NOMO-1 treated with DMSO at 0.1 percent for 48 hours (cell line): ENCODE results near the gene PFDN1.

ENCODE experiments used
- DNase-seq: peaks from one replicate; lab custom pipeline; 2025; ENCODE audit not compliant: unreplicated experiment; lab: John Stamatoyannopoulos, UW

PFDN1 gene

GRCh38 chr5:140329739-140330481 is 27.0 kb upstream of the PFDN1 start:
- no peak for DNase-seq

DNA sequence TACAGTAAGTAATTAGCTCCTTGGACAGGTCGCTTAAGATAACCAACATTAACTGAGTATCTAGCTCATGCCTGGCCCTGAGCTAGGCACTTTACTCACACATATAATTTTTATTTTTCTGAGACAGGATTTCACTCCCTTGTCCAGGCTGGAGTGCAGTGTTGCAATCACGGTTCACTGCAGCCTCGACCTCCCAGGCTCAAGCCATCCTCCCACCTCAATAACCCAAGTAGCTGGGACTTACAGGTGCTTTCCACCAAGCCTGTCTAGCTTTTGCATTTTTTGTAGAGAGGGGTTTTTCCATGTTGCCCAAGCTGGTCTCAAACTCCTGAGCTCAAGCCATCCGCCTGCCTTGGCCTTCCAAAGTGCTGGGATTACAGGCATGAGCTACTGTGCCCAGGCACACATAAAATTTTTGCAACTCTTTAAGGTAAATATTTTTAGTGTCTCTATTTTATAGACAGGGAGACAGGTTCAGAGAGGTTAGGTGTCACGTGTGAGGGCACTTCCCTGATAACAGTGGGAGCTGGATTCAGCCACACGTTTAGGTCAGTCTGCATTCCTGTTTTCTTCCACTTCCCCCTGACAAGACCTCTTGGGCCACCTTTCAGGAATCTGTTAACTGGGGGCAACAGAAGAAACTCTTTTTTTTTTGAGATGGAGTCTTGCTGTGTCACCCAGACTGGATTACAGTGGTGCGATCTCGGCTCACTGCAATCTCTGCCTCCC is 25.3 kb upstream of the PFDN1 start:
- no peak for DNase-seq

GRCh38 chr5:140327589-140327988 is 24.7 kb upstream of the PFDN1 start:
- no peak for DNase-seq

- no peak for DNase-seq
These were observed 22.6 kb upstream of the PFDN1 start for GRCh38 chr5:140325486-140325885.

DNA sequence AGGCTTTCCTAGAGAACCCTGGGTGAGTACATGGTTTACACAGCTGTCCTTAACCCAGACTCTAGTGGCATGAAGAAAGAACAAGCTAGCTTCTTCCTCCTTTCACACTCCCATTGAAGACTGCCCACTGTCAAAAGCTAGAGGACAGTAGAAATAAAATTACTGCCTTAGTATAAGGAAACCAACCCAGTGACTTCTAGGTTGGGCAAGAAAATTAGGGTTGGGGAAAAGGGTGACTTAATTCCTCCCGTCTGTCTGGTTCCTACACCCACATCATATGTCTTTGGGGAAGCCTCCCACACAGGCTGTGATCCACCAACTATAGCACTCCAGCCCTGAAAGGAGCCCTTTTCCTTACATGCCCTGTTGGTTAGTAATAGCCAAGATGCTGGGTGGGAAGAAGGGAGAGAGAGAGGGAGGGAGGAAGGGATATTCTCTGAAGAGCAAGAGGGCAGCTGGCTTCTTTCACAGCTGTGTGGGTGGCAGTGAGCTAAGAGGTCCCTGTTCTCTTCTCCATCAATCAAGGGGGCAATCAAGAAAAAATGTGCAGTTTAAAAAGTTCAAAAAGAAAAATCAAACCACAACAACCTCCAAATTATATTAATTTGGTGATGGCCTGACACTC is 21.8 kb upstream of the PFDN1 start:
- DNase-seq, result peak; percentile 58

GRCh38 chr5:140324041-140324600 is 21.2 kb upstream of the PFDN1 start:
- no peak for DNase-seq

DNA sequence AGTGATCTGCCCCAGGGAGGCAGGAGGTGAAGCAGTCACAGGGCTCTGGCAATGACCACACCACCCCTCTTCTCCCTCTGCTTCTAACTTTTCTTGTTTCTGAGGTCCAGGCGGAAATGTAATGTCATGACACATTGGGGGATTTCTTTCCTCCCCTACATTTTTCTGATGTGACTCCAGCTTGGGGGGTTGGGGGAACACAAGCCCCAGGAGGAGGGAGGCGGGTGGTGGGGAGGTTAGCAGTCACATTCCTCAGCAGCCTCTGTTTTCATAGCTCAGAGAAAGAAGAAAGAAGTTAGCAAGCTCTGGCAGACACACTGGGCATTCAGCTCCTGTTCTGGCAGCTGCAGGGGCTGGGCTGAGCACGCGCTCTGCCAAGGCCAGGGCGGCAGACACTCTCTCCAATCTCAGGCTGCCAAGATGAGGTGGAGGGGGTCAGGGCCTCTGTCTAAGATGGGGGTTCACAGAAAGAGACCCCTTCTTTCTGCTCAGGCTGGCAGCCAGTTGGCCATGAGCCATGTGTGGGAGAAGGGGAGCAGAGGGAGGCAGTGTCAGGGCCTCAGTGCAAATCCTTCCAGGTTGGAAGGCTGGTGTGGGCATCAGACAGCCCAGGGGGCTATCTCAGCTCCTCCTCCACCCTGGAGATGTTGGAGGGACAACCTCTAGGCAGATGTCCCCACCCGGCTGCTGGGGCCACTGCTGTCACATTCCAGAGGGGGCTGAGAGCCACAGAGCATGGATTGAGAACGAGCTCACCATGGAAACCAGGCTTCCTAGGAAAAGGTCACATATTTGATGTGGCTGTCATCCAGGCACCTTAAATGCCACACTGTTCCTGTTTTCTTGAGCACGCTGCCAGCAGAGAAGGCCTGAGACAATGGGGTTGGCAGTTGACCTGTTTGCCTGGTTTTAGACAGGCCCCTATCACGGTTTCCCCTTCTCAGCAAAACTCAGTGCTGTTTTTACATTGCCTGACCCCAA is 20.1 kb upstream of the PFDN1 start:
- DNase-seq, result no peak

- DNase-seq, result peak; percentile 98
These were observed 18.9 kb upstream of the PFDN1 start for GRCh38 chr5:140321796-140322195.

DNA sequence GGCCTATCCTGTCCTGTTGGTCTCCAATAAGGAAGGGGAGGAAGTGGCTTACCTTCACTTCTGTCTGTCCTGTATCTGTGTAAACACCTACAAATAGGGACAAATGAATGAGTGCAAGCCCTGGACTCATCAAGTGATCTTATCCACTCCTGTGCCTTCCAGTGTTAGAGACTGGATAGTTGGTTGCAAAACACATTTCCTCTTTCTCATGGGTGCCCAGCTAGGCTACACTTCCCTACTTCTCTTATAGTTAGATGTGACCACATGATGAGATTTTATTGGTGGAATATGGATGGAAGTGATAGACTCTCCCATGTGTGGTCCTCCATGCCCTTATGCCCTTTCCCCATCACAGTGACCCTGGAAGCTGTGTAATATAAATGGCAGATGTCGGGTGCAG is 16.9 kb upstream of the PFDN1 start:
- DNase-seq, result peak; percentile 84

GRCh38 chr5:140318792-140319191 is 15.9 kb upstream of the PFDN1 start:
- no peak for DNase-seq

- no peak for DNase-seq
These were observed 15.0 kb upstream of the PFDN1 start for GRCh38 chr5:140317859-140318258.

DNA sequence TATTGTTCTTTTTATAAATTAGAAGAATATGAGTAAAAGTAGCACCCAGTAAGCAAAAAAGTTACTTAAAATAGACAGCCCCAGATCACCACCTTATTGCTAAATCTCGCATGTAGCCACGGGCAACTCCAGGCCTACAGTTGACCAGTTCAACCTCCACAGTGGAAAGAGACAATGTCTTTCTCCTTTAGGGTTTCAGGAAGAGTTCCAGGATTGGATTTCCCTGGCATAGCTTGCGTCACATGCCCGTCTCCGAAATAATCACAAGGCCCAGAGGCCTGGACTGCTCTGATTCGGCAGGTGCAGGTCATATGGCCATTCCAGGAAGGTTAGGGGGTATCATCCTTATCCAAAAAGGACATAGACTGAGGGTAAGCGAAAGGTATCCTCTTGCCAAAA is 9.9 kb upstream of the PFDN1 start:
- no peak for DNase-seq

DNA sequence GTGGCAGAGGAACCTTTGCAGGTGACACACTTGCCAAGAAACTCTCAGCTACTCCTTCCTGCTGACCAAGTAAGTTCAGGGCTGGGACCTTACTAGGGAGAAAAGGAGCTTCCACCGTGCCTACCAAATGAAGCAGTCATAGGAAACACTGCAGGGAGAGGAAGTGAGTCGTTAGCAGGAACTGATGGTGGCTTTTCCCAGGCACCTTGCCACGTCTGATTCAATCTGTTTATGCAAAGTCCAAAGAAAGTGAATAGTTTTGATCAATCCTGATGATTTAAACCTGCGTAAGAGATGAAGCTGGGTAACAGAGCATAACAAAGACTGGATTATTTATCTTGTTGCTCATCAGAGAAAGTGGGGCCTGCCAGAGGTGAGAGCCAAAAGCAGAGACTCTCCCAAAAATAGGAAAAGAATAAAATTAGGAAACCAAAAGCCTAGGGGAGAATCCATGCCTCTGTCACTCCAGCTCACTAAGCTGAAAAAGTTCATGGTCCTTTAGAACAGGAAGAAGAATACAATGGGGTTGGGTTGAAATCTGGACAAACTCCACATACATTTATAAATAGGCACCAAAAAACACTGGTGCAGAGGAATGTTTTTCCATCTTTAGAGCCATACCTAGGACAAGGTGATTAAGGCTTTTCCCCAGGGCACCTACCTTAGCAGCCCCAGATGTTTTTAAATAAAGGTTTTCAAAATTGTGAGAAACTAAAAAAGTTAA is 9.3 kb upstream of the PFDN1 start:
- peak; percentile 42 for DNase-seq

DNA sequence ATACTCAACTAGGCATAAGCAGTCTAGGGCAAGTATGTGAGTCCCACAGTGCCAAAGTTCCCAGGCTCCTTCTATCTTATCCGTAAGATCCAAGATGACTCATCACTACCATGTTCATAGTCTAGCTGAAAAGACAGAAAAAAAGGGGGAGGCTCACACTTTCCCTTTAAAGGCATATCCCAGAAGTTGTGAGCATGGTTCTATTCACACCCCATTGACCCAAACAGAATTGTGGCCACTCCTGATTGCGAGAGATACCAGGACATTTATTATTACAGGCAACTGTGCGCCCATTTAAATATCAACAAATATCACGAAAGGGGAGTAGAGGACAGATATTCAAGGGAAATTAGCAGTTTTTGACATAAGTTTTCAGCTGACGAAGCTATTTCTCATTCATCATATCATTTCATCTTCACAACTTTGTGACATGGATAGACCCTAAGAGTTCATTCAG is 8.1 kb upstream of the PFDN1 start:
- DNase-seq, result no peak

- no peak for DNase-seq
These were observed 7.5 kb upstream of the PFDN1 start for GRCh38 chr5:140310434-140310833.

DNA sequence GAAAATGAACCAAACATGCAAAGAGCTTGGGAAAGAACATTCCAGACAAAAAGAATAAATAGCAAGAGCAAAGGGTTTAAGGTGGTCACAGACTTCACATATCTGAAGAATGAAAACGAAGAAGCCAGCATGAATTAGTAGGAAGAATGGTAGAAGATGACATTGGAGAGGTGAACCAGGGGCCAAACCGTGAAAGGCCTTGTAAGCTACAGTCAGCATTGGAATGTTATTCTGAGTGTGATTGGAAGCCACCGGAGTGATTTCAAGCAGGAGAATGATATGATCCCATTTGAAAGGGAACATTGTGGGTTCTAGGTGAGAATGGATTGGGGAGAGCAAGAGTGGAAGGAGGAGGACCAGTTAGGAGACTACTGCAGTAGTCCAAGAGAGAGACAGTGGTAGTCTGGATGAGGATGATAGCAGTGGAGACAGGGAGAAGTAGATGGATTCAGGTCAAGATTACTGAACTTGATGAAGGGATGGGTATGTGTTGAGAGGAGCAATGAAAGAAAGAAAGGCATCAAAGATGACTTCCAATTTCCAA is 6.9 kb upstream of the PFDN1 start:
- no peak for DNase-seq

DNA sequence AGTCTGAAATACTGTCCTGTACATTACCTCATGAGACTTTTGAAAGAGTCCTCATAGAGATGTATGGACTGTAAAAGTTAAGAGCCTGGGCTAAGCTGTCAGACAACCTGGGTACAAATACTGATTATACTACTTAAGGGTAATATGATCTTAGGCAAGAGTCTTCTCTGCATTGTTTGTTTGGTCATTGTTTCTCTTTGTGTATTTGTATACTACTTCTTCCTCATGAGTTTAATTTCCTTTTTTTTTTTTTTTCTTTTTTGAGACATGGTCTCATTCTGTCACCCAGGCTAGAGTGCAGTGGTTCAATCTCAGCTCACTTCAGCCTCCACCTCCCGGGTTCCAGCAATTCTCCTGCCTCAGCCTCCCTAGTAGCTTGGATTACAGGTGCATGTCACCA is 2.6 kb upstream of the PFDN1 start:
- no peak for DNase-seq

GRCh38 chr5:140303966-140304365 is 1.1 kb upstream of the PFDN1 start:
- DNase-seq, result no peak

DNA sequence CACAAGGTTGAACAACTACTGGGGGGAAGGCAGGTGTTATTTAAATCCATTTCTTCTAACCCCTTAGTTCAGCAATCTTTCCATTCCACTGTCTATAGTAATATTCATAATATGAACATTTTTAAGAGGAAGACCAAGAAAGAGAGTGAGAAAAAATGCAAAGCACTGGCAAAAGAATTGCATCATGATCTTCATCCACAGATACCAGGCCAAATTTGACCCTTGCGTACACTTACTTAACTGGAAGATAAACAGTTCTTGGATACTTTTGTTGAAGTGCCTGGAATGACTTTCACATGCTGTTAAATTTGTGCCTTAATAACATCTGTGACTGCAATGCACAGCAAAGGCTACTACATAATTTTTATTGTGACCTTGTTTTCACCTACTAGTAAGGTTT is 1.8 kb downstream of the PFDN1 start:
- no peak for DNase-seq

DNA sequence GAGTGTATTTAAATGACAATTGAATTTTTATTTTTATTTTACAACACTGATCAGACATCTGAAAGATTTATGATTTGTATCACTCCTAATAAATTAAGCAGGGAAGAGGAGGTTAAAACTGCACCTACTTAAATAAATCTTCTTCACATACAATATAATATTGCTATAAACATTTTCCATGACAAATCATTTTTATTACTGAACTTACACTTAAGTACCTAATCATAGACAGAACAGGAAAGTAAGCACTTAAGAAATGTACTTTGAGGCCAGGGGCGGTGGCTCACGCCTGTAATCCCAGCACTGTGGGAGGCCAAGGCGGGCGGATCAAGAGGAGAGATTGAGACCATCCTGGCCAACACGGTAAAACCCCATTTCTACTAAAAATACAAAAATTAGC is 3.8 kb downstream of the PFDN1 start:
- no peak for DNase-seq
